ENCODE measurements around the gene ANKRD7. TPM values are rescaled to one million over a fixed set of nuclear protein-coding genes. Genes with fewer than 3 reads are reported as not detected.

The ANKRD7 gene
- total and polyA plus RNA-seq, 4 donors, result 0.42 TPM; not detected in 3

- no peak overlapping the region for H3K4me3 ChIP-seq (ENCODE audit: low read depth in 1 of 3, low read length in 3 of 3)
- no peaks in the 10 kb centered on the region for H3K9me3 ChIP-seq (ENCODE audit: control insufficient read depth in 4 of 4, low read length in 3 of 4)
- peaks cover 6 to 18% (median 10%) of the 10 kb centered on the region in 4 donors for H3K4me1 ChIP-seq (ENCODE audit: control insufficient read depth in 4 of 4, insufficient read depth in 4 of 4, low read length in 3 of 4)
- TF ChIP-seq CTCF (IDR thresholded peaks at IDR 0.05; ENCODE audit: low read depth, low read length, missing input control), result no peak
- no peak for TF ChIP-seq ZBTB33 (IDR thresholded peaks at IDR 0.05)
- no peak for TF ChIP-seq RAD21 (IDR thresholded peaks at IDR 0.05)
- TF ChIP-seq GABPA (IDR thresholded peaks at IDR 0.05 in 1 of 2, conservative IDR thresholded peaks at IDR 0.05 in 1 of 2), result no peak
- no peak for TF ChIP-seq FOXA2 (IDR thresholded peaks at IDR 0.05)
- no peak for TF ChIP-seq NR2F2 (IDR thresholded peaks at IDR 0.05)
- TF ChIP-seq YY1 (IDR thresholded peaks at IDR 0.05), result no peak
- no peak for TF ChIP-seq EGR1 (IDR thresholded peaks at IDR 0.05; ENCODE audit: low read depth in 2 of 2)
- H3K36me3 ChIP-seq (ENCODE audit: control insufficient read depth in 4 of 4, insufficient read depth in 3 of 4, low read depth in 1 of 4, low read length in 3 of 4), result peaks cover 0 to 10% (median 5%) of the 10 kb centered on the region in 4 donors
- no peak for DNase-seq (ENCODE audit: low spot score)
- no peak overlapping the region for H3K9ac ChIP-seq (ENCODE audit: low read depth in 1 of 2, low read length in 2 of 2)
- no peak overlapping the region for H3K27ac ChIP-seq (ENCODE audit: low read depth in 1 of 2, low read length in 2 of 2)
- no peaks in the 10 kb centered on the region for H3K27me3 ChIP-seq (ENCODE audit: control insufficient read depth in 4 of 4, insufficient read depth in 4 of 4, low read length in 3 of 4)
Observed at GRCh38 chr7:118186501-118186900, 38.0 kb upstream of the ANKRD7 start.

GRCh38 chr7:118194571-118194970 lies 29.9 kb upstream of the ANKRD7 start:
- Histone ChIP-seq H3K27ac (ENCODE audit: low read depth in 1 of 2, low read length in 2 of 2) (no peak overlapping the region), H3K9ac (ENCODE audit: low read depth in 1 of 2, low read length in 2 of 2) (no peak overlapping the region), H3K9me3 (ENCODE audit: control insufficient read depth in 4 of 4, low read length in 3 of 4) (no peaks in the 10 kb centered on the region), H3K4me1 (ENCODE audit: control insufficient read depth in 4 of 4, insufficient read depth in 4 of 4, low read length in 3 of 4) (no peaks in the 10 kb centered on the region), H3K36me3 (ENCODE audit: control insufficient read depth in 4 of 4, insufficient read depth in 3 of 4, low read depth in 1 of 4, low read length in 3 of 4) (peaks cover 0 to 5% (median 3%) of the 10 kb centered on the region in 4 donors), H3K27me3 (ENCODE audit: control insufficient read depth in 4 of 4, insufficient read depth in 4 of 4, low read length in 3 of 4) (no peaks in the 10 kb centered on the region), H3K4me3 (ENCODE audit: low read depth in 1 of 3, low read length in 3 of 3) (no peak overlapping the region)
- no peak for DNase-seq (ENCODE audit: low spot score)
- 92% methylated on average over 2 of the region's 2 CpGs for WGBS
- TF ChIP-seq HNF4G (IDR thresholded peaks at IDR 0.05) (no peak), FOXA1 (IDR thresholded peaks at IDR 0.05) (no peak), SP1 (IDR thresholded peaks at IDR 0.05) (no peak), FOXA2 (IDR thresholded peaks at IDR 0.05) (no peak), HNF4A (conservative IDR thresholded peaks at IDR 0.05) (no peak), ZBTB33 (IDR thresholded peaks at IDR 0.05) (no peak), YY1 (IDR thresholded peaks at IDR 0.05) (no peak), ATF3 (IDR thresholded peaks at IDR 0.05) (no peak), RAD21 (IDR thresholded peaks at IDR 0.05) (no peak), TAF1 (conservative IDR thresholded peaks at IDR 0.05) (no peak), EGR1 (IDR thresholded peaks at IDR 0.05; ENCODE audit: low read depth in 2 of 2) (no peak), NR2F2 (IDR thresholded peaks at IDR 0.05) (no peak), GABPA (IDR thresholded peaks at IDR 0.05 in 1 of 2, conservative IDR thresholded peaks at IDR 0.05 in 1 of 2) (no peak), REST (IDR thresholded peaks at IDR 0.05) (no peak), JUND (IDR thresholded peaks at IDR 0.05) (no peak), RXRA (IDR thresholded peaks at IDR 0.05) (no peak), CTCF (IDR thresholded peaks at IDR 0.05; ENCODE audit: low read depth, low read length, missing input control) (no peak), MAX (IDR thresholded peaks at IDR 0.05) (no peak)

Data from liver (tissue), 9 donors.